DMS 273 treated with DMSO at 0.1 percent for 48 hours (cell line): Measurements from ENCODE around the gene MAVS.

Experiments used
- DNase-seq: peaks from one replicate; lab custom pipeline; 2025; lab: John Stamatoyannopoulos, UW

MAVS gene

GRCh38 chr20:3911956-3912355, 65.3 kb downstream of the MAVS start:
- no peak for DNase-seq

GRCh38 chr20:3914446-3914845, 67.8 kb downstream of the MAVS start:
- no peak for DNase-seq

- no peak for DNase-seq
Observed at GRCh38 chr20:3915691-3916090, 69.1 kb downstream of the MAVS start.

- no peak for DNase-seq
Observed at GRCh38 chr20:3916364-3916763, 69.7 kb downstream of the MAVS start.

GRCh38 chr20:3919352-3919751, 72.7 kb downstream of the MAVS start:
- no peak for DNase-seq

DNA sequence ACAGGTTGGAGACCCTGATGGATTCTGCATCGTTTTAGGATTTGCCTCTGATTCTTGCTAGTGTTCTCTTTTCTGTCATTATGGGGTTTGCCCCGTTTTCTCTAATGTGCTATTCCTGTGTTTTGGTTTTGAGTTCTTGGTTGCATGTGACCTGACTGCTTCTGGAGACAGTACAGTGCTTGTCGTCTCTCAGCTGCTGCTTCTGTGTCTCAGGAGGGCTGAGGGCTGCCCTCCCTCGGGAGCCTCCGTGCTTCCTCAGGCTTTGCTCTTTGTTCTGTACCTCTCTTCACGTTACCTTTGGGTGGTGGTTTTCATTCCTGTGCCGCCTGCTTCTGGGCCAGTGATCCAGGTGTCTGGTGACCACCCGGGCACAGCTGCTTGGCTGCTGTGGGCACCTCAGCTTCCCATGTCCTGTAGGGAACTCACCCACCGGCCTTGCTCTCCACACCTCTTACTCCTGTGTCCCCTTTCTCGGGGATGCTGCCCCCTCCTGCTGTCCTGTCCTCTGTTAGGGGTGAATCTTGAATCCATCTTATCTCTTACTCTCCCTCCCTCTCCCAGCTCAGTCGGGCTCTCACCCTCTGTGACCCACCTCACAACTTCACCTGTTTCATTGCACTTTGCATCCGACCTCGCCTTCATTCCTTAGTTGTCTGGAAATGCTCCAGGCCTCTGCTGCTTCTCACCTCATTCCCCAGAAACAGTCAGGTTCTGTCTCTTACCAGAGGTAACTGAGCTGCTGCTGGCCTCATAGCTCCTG, 75.8 kb downstream of the MAVS start:
- no peak for DNase-seq

- DNase-seq, result no peak
Observed at GRCh38 chr20:3922983-3923339, 76.3 kb downstream of the MAVS start.

GRCh38 chr20:3923818-3924217, 77.2 kb downstream of the MAVS start:
- no peak for DNase-seq

GRCh38 chr20:3924304-3925112, 77.9 kb downstream of the MAVS start:
- DNase-seq, result no peak

DNA sequence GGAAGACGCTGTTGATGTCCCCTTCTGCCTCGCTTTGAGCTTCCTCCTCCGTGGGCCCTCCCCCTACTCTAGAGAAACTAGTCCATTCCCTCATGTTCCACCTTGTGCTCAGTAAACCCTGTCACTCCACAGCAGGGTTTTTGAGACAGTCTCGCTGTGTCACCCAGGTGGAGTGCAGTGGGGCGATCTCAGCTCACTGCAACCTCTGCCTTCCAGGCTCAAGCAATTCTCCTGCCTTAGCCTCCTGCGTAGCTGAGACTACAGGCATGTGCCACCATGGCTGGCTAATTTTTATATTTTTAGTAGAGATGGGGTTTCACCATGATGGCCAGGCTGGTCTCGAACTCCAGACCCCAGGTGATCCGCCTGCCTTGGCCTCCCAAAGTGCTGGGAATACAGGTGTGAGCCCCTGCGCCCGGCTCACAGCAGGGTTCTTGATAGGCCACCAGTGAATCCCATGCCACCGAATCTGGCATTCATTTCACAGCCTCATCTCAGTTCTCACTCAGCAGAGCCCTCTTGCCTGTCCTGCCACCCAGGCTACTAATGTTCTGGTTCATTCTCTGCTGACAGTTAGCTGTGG, 78.6 kb downstream of the MAVS start:
- DNase-seq, result no peak
